Measurements from ENCODE around the gene LRRFIP2. TPM values are rescaled to one million over a fixed set of nuclear protein-coding genes. Genes with fewer than 3 reads are reported as not detected.

LRRFIP2 gene
- total and polyA plus RNA-seq, 2 donors (not counting 1 experiment from before 2014, with no cell fraction given) = 8.6 to 49.2 TPM

DNA sequence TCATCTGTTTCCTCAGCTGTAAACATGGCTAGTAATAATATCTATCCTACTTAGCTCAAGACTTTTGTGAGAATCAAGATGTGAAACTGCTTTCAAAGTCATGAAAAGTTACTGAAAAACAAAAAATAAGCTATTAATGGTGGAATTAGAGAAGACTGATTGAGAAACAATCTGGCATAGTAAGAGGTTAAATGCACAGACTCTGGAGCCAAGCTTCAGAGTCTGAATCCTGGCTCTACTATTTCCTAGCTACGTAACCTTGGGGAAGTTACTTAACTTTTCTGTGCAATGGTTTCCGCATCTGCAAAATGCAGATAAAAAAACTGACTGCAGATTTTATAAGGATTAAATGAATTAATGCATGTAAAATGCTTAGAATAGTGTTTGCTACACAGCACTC, 28.8 kb downstream of the LRRFIP2 start:
- Histone ChIP-seq H3K9me3 (ENCODE audit: control extremely low read depth in 1 of 3, control insufficient read depth in 2 of 3, insufficient read depth in 1 of 3, low read length in 2 of 3) (no peaks in the 10 kb centered on the region), H3K36me3 (replicated peaks in 1 of 2; ENCODE audit: control extremely low read depth in 1 of 2, control insufficient read depth in 1 of 2, extremely low read depth in 1 of 2, insufficient read depth in 2 of 2, low read length in 1 of 2) (peaks cover 8 to 10% of the 10 kb centered on the region in 2 experiments), H2AFZ (ENCODE audit: insufficient read depth, low read depth, low read length, poor library complexity, severe bottlenecking) (no peak overlapping the region), H3K79me2 (ENCODE audit: control insufficient read depth, insufficient read depth, low read length) (peaks cover 3% of the 10 kb centered on the region), H3K9ac (ENCODE audit: low read length) (peak overlapping the region; percentile 15), H3K4me2 (replicated peaks; ENCODE audit: low read depth, low read length, poor library complexity, severe bottlenecking) (no peak overlapping the region), H3K27ac (ENCODE audit: low read length in 2 of 2) (peak overlapping the region in 1 of 2 donors; percentile 46), H3K27me3 (replicated peaks in 1 of 4; ENCODE audit: control extremely low read depth in 1 of 4, control insufficient read depth in 3 of 4, insufficient read depth in 4 of 4, low read length in 3 of 4) (no peaks in the 10 kb centered on the region), H3K4me1 (ENCODE audit: control insufficient read depth in 2 of 2, insufficient read depth in 2 of 2, low read length in 2 of 2) (peaks cover 10 to 24% of the 10 kb centered on the region in 2 donors), H3K4me3 (ENCODE audit: control extremely low read depth in 1 of 5, extremely low read depth in 1 of 5, insufficient read depth in 1 of 5, low read depth in 2 of 5, low read length in 4 of 5) (no peak overlapping the region), H4K20me1 (ENCODE audit: control insufficient read depth, insufficient read depth, low read length, poor library complexity, severe bottlenecking) (no peaks in the 10 kb centered on the region)
- intact Hi-C loops (cut with micrococcal nuclease) = no loop called here
- peaks cover 34% of the 10 kb centered on the region for H3K4me1 Mint-ChIP-seq
- no peak overlapping the region for H3K27ac Mint-ChIP-seq
- ChIA-PET POLR2A (no interaction called here), CTCF (interaction anchor here (1.1 kb wide), 1 partner anchor 189 kb away, joined by 3 read pairs; no protein-coding TSS in a partner anchor)
- no peak overlapping the region for H3K4me3 Mint-ChIP-seq
- ATAC-seq (ENCODE audit: low read depth) (no peak), DNase-seq (no peak)
- TF ChIP-seq, protein P1, sequence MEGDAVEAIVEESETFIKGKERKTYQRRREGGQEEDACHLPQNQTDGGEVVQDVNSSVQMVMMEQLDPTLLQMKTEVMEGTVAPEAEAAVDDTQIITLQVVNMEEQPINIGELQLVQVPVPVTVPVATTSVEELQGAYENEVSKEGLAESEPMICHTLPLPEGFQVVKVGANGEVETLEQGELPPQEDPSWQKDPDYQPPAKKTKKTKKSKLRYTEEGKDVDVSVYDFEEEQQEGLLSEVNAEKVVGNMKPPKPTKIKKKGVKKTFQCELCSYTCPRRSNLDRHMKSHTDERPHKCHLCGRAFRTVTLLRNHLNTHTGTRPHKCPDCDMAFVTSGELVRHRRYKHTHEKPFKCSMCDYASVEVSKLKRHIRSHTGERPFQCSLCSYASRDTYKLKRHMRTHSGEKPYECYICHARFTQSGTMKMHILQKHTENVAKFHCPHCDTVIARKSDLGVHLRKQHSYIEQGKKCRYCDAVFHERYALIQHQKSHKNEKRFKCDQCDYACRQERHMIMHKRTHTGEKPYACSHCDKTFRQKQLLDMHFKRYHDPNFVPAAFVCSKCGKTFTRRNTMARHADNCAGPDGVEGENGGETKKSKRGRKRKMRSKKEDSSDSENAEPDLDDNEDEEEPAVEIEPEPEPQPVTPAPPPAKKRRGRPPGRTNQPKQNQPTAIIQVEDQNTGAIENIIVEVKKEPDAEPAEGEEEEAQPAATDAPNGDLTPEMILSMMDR (IDR thresholded peaks at IDR 0.05) = no peak
- no peak for TF ChIP-seq EZH2 (IDR thresholded peaks at IDR 0.05; ENCODE audit: borderline replicate concordance, insufficient read depth, low read depth, low read length, poor library complexity, severe bottlenecking)
- WGBS (ENCODE audit: insufficient coverage) = 100% methylated on average over 1 of the region's 2 CpGs
- H3K9me3 Mint-ChIP-seq (ENCODE audit: insufficient read depth) = no peaks in the 10 kb centered on the region
- no peaks in the 10 kb centered on the region for H3K27me3 Mint-ChIP-seq

DNA sequence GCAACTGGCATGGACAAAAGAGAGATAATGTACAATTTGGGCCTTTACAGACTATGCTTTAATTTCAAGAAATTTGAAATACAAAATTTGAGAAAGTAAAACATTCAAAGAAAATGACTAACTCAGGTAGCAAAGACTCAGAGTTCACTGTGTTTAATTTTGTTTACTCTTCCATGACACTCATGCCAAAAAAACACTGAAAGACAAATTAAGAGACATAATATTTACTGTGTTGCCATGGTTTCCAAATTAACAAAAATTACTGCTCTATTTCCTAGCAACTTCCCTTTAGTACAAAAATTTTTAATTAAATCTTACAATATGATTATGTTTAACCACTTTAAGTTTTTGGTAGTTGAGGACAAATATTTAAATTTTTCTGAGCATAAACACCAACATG, 29.6 kb downstream of the LRRFIP2 start:
- Histone ChIP-seq H3K79me2 (ENCODE audit: control insufficient read depth, insufficient read depth, low read length) (peaks cover 3% of the 10 kb centered on the region), H3K27me3 (replicated peaks in 1 of 4; ENCODE audit: control extremely low read depth in 1 of 4, control insufficient read depth in 3 of 4, insufficient read depth in 4 of 4, low read length in 3 of 4) (no peaks in the 10 kb centered on the region), H3K27ac (ENCODE audit: low read length in 2 of 2) (no peak overlapping the region), H3K4me2 (replicated peaks; ENCODE audit: low read depth, low read length, poor library complexity, severe bottlenecking) (no peak overlapping the region), H4K20me1 (ENCODE audit: control insufficient read depth, insufficient read depth, low read length, poor library complexity, severe bottlenecking) (no peaks in the 10 kb centered on the region), H3K36me3 (replicated peaks in 1 of 2; ENCODE audit: control extremely low read depth in 1 of 2, control insufficient read depth in 1 of 2, extremely low read depth in 1 of 2, insufficient read depth in 2 of 2, low read length in 1 of 2) (peaks cover 8 to 10% of the 10 kb centered on the region in 2 experiments), H3K4me3 (ENCODE audit: control extremely low read depth in 1 of 5, extremely low read depth in 1 of 5, insufficient read depth in 1 of 5, low read depth in 2 of 5, low read length in 4 of 5) (no peak overlapping the region), H2AFZ (ENCODE audit: insufficient read depth, low read depth, low read length, poor library complexity, severe bottlenecking) (no peak overlapping the region), H3K4me1 (ENCODE audit: control insufficient read depth in 2 of 2, insufficient read depth in 2 of 2, low read length in 2 of 2) (peaks cover 14 to 24% of the 10 kb centered on the region in 2 donors), H3K9me3 (ENCODE audit: control extremely low read depth in 1 of 3, control insufficient read depth in 2 of 3, insufficient read depth in 1 of 3, low read length in 2 of 3) (no peaks in the 10 kb centered on the region), H3K9ac (ENCODE audit: low read length) (peak overlapping the region; percentile 15)
- Mint-ChIP-seq H3K27ac (no peak overlapping the region), H3K27me3 (no peaks in the 10 kb centered on the region), H3K4me3 (no peak overlapping the region), H3K9me3 (ENCODE audit: insufficient read depth) (no peaks in the 10 kb centered on the region), H3K4me1 (peaks cover 34% of the 10 kb centered on the region)
- DNase-seq (peak; percentile 21), ATAC-seq (ENCODE audit: low read depth) (no peak)
- TF ChIP-seq, protein P1 (IDR thresholded peaks at IDR 0.05) = no peak
- TF ChIP-seq EZH2 (IDR thresholded peaks at IDR 0.05; ENCODE audit: borderline replicate concordance, insufficient read depth, low read depth, low read length, poor library complexity, severe bottlenecking) = no peak
- POLR2A ChIA-PET = no interaction called here
- CTCF ChIA-PET = no interaction called here
- intact Hi-C loops (cut with micrococcal nuclease) = no loop called here

Data from B cell (primary cell).